Bronchial epithelial cell (primary cell): ENCODE data around the gene CTNND2. TPM values are rescaled to one million over a fixed set of nuclear protein-coding genes. Genes with fewer than 3 reads are reported as not detected.
"Not testable (repeated sequence)": the region's sequence is repeated elsewhere in the genome, so short reads cannot be mapped to it uniquely, and the experiment has no call there.

ENCODE experiments used
- DNase-seq: peaks from one replicate; pipeline ENCODE4 v3.0.0-alpha.2; 2010; ENCODE audit warnings: low read depth
- FAIRE-seq: peaks from 2 replicates; lab custom pipeline; 2011; peaks lifted over from hg19 to GRCh38; lab: Jason Lieb, UNC
- H3K27me3 ChIP-seq: 2 replicates; pipeline ENCODE4 v1.5.1; 2011; ENCODE audit warnings: low read length; ENCODE audit not compliant: control insufficient read depth, insufficient read depth
- H3K36me3 ChIP-seq: 2 replicates; pipeline ENCODE4 v1.5.1; 2011; ENCODE audit warnings: low read length; ENCODE audit not compliant: control insufficient read depth, insufficient read depth
- H3K4me3 ChIP-seq: 2 replicates; pipeline ENCODE4 v1.5.1; 2011; ENCODE audit warnings: mild to moderate bottlenecking, low read depth, low read length, control low read depth
- total RNA-seq: library from RNA; depleted of rRNA; stranded (reverse); fragments of >200 nt; gene quantifications from 2 replicates; pipeline ENCODE4 v1.2.1, GENCODE V29; 2014
- TF ChIP-seq, protein P1 (sequence below): IDR thresholded peaks from 2 replicates; pipeline ENCODE4 v1.5.1; 2011; ENCODE audit warnings: mild to moderate bottlenecking, moderate library complexity, low read length, control low read depth, inconsistent platforms; ENCODE audit not compliant: insufficient read depth, severe bottlenecking

The CTNND2 gene
- total RNA-seq, 1 donor from 2014 or later: not detected

- TF ChIP-seq, protein P1, sequence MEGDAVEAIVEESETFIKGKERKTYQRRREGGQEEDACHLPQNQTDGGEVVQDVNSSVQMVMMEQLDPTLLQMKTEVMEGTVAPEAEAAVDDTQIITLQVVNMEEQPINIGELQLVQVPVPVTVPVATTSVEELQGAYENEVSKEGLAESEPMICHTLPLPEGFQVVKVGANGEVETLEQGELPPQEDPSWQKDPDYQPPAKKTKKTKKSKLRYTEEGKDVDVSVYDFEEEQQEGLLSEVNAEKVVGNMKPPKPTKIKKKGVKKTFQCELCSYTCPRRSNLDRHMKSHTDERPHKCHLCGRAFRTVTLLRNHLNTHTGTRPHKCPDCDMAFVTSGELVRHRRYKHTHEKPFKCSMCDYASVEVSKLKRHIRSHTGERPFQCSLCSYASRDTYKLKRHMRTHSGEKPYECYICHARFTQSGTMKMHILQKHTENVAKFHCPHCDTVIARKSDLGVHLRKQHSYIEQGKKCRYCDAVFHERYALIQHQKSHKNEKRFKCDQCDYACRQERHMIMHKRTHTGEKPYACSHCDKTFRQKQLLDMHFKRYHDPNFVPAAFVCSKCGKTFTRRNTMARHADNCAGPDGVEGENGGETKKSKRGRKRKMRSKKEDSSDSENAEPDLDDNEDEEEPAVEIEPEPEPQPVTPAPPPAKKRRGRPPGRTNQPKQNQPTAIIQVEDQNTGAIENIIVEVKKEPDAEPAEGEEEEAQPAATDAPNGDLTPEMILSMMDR: no peak
- FAIRE-seq: no peak
- DNase-seq: peak; percentile 22
Observed at GRCh38 chr5:11617080-11617479, 287.2 kb downstream of the CTNND2 start.

DNA sequence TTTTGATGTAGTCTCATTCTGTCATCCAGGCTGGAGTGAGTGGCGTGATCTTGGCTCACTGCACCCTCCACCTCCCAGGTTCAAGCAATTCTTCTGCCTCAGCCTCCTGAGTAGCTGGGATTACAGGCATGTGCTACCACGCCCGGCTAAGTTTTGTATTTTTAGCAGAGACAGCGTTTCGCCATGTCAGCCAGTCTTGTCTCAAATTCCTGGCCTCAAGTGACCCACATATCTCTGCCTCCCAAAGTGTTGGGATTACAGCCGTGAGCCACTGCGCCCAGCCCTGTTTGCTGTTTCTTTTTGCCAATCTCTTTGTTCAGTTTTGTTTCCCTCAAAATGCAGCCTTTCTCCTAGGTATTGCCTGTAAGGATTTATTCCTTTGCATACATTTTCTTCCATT, 287.6 kb downstream of the CTNND2 start:
- H3K27me3 ChIP-seq, DNase-seq, H3K36me3 ChIP-seq, H3K4me3 ChIP-seq, FAIRE-seq: not testable (repeated sequence)

More at GRCh38 chr5:11617080-11617479, 287.2 kb downstream of the CTNND2 start:
- no peaks in the 10 kb centered on the region for H3K36me3 ChIP-seq
- H3K4me3 ChIP-seq: no peak overlapping the region
- no peaks in the 10 kb centered on the region for H3K27me3 ChIP-seq

- FAIRE-seq: no peak
Observed at GRCh38 chr5:11611011-11611410, 293.2 kb downstream of the CTNND2 start.

DNA sequence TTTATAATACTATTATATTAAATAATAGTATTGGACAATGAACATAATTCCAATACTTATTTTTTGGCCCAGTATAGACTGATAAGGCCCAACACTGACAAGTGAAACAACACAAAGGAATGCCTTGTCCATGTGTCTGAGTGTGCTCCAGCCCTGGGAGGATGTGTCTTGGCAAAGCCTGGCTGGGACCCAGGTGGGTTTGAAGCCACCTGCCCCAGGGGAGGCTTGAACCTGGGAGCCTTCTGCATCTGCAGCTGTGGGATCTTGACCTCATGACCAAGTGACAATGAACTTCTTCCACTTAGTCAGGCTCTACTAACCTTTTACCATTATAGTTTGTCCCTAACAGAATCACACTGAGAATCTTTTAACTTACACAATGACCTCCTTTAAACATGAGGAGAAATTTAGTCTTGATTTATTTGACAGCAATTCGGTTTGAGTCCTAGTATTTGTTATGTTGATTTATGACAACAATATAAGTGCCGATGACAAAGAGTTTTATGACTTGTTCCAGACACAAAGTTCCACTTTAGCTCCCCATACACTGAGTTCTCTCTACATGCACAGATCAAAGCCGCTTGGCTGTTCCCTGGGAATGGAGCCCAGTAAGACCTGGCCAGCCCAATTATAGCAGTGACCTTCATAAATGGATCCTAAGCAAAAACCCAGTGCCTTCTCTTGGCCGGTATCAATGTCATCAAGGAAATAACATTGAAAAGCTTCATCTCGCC, 294.5 kb downstream of the CTNND2 start:
- DNase-seq: no peak
- TF ChIP-seq, protein P1: no peak
- no peak for FAIRE-seq
- no peak overlapping the region for H3K4me3 ChIP-seq
- H3K36me3 ChIP-seq: no peaks in the 10 kb centered on the region
- H3K27me3 ChIP-seq: no peaks in the 10 kb centered on the region

More at GRCh38 chr5:11611011-11611410, 293.2 kb downstream of the CTNND2 start:
- H3K36me3 ChIP-seq: no peaks in the 10 kb centered on the region
- TF ChIP-seq, protein P1: no peak
- no peak overlapping the region for H3K4me3 ChIP-seq
- DNase-seq: no peak
- no peaks in the 10 kb centered on the region for H3K27me3 ChIP-seq

- Histone ChIP-seq H3K36me3 (no peaks in the 10 kb centered on the region), H3K4me3 (no peak overlapping the region), H3K27me3 (no peaks in the 10 kb centered on the region)
- no peak for FAIRE-seq
- no peak for DNase-seq
- TF ChIP-seq, protein P1: no peak
Observed at GRCh38 chr5:11608530-11608929, 295.7 kb downstream of the CTNND2 start.

- H3K4me3 ChIP-seq: no peak overlapping the region
- H3K36me3 ChIP-seq: no peaks in the 10 kb centered on the region
- no peak for DNase-seq
- H3K27me3 ChIP-seq: no peaks in the 10 kb centered on the region
- TF ChIP-seq, protein P1: no peak
- FAIRE-seq: no peak
Observed at GRCh38 chr5:11607944-11608483, 296.2 kb downstream of the CTNND2 start.
